HepG2 (cell line): ENCODE results near the gene CNTN4.

Experiments
- CEBPG ChIP-seq: IDR thresholded peaks from 2 replicates; pipeline ENCODE4 v1.6.1; 2016
- EZH2 ChIP-seq: conservative IDR thresholded peaks from 2 replicates; pipeline ENCODE4 v1.6.1; 2012; ENCODE audit warnings: mild to moderate bottlenecking, low read depth, low read length, moderate library complexity
- MLLT10 ChIP-seq: sonication (generic); formaldehyde crosslinking; IDR thresholded peaks from 2 replicates; pipeline ENCODE4 v1.4.0; 2020; ENCODE audit warnings: missing genetic modification reagents
- MTA1 ChIP-seq: sonication (generic); formaldehyde crosslinking; IDR thresholded peaks from 2 replicates; pipeline ENCODE4 v1.4.0; 2020; ENCODE audit warnings: missing genetic modification reagents, mild to moderate bottlenecking, borderline replicate concordance
- NONO ChIP-seq, 2 experiments: fragments of 450-650 bp in 1 of 2; sonication (generic) in 1 of 2; formaldehyde crosslinking in 1 of 2; IDR thresholded peaks in 1 of 2; conservative IDR thresholded peaks in 1 of 2; 2 replicates each; pipeline versions ENCODE4 v1.6.1 to v1.8.0; 2017 to 2022; ENCODE audit warnings: mild to moderate bottlenecking in 1 of 2, missing genetic modification reagents in 1 of 2, moderate library complexity in 1 of 2
- POLR2AphosphoS5 ChIP-seq: IDR thresholded peaks from 2 replicates; pipeline ENCODE4 v1.6.1; 2012; ENCODE audit warnings: low read depth, low read length
- ZBTB26 ChIP-seq: IDR thresholded peaks from 2 replicates; pipeline ENCODE4 v1.6.1; 2016; ENCODE audit warnings: missing compliant biosample characterization, missing genetic modification reagents, borderline replicate concordance
- ZEB1 ChIP-seq: IDR thresholded peaks from 2 replicates; pipeline ENCODE4 v1.6.1; 2012; ENCODE audit warnings: mild to moderate bottlenecking, low read depth, inconsistent platforms; ENCODE audit not compliant: insufficient replicate concordance

GRCh38 chr3:2148561-2149340 lies 50.1 kb downstream of the CNTN4 start:
- no peak for TF ChIP-seq ZEB1
- no peak for TF ChIP-seq POLR2AphosphoS5
- TF ChIP-seq EZH2: no peak
- TF ChIP-seq CEBPG (CRISPR knock-in tag): no peak
- TF ChIP-seq NONO (IDR thresholded peaks at IDR 0.05): no peak
- TF ChIP-seq NONO (CRISPR knock-in tag; conservative IDR thresholded peaks at IDR 0.05): no peak
- no peak for TF ChIP-seq ZBTB26
- no peak for TF ChIP-seq MTA1 (CRISPR knock-in tag)
- no peak for TF ChIP-seq MLLT10 (CRISPR knock-in tag)
